SK-N-SH treated with all-trans-retinoic acid at 6 μM for 48 hours (cell line): ENCODE data around the gene CHKA.

Source experiments
- ATAC-seq: fragments of 200-7000 bp; cut with Tn5 transposase; 3 replicates; pipeline ENCODE4 v1.9.1; 2020; ENCODE audit warnings: mild to moderate bottlenecking, moderate library complexity
- ARNTL ChIP-seq: fragments of 450-650 bp; formaldehyde crosslinking; IDR thresholded peaks from 2 replicates; pipeline ENCODE4 v1.5.0; 2020; ENCODE audit warnings: low read depth, mild to moderate bottlenecking, moderate library complexity, borderline replicate concordance
- BACH2 ChIP-seq: fragments of 250-450 bp; sonication (Bioruptor Pico); IDR thresholded peaks from 2 replicates; pipeline ENCODE4 v1.9.0; 2021; ENCODE audit warnings: mild to moderate bottlenecking, borderline replicate concordance
- CREB5 ChIP-seq: fragments of 250-450 bp; sonication (Bioruptor Pico); IDR thresholded peaks from 2 replicates; pipeline ENCODE4 v1.5.1; 2020; ENCODE audit warnings: low read depth, mild to moderate bottlenecking, moderate library complexity
- CSRNP3 ChIP-seq: fragments of 250-450 bp; sonication (Bioruptor Pico); IDR thresholded peaks from 2 replicates; pipeline ENCODE4 v1.5.1; 2021; ENCODE audit warnings: mild to moderate bottlenecking, moderate library complexity
- GLIS3 ChIP-seq: fragments of 250-450 bp; sonication (Bioruptor Pico); IDR thresholded peaks from 2 replicates; pipeline ENCODE4 v1.5.0; 2020; ENCODE audit warnings: mild to moderate bottlenecking, moderate library complexity
- ISL1 ChIP-seq: fragments of 250-450 bp; sonication (Bioruptor Pico); IDR thresholded peaks from 2 replicates; pipeline ENCODE4 v2.1.2; 2022; ENCODE audit warnings: mild to moderate bottlenecking, moderate library complexity
- PATZ1 ChIP-seq: fragments of 250-450 bp; sonication (Bioruptor Pico); IDR thresholded peaks from 2 replicates; pipeline ENCODE4 v1.8.0; 2020; ENCODE audit warnings: mild to moderate bottlenecking, moderate library complexity, borderline replicate concordance
- PPARA ChIP-seq: fragments of 250-450 bp; sonication (Bioruptor Pico); IDR thresholded peaks from 2 replicates; pipeline ENCODE4 v1.5.0; 2020; ENCODE audit warnings: mild to moderate bottlenecking, borderline replicate concordance
- RARB ChIP-seq: fragments of 250-450 bp; sonication (Bioruptor Pico); IDR thresholded peaks from 2 replicates; pipeline ENCODE4 v1.8.0; 2021; ENCODE audit warnings: mild to moderate bottlenecking, moderate library complexity
- TCF4 ChIP-seq: fragments of 250-450 bp; sonication (Bioruptor Pico); IDR thresholded peaks from 2 replicates; pipeline ENCODE4 v1.8.0; 2021; ENCODE audit warnings: mild to moderate bottlenecking, moderate library complexity, borderline replicate concordance
- TOX ChIP-seq: fragments of 250-450 bp; sonication (Bioruptor Pico); IDR thresholded peaks from 2 replicates; pipeline ENCODE4 v1.8.0; 2021; ENCODE audit warnings: mild to moderate bottlenecking, moderate library complexity, borderline replicate concordance
- ZC3H10 ChIP-seq: fragments of 250-450 bp; sonication (Bioruptor Pico); IDR thresholded peaks from 2 replicates; pipeline ENCODE4 v1.5.1; 2021; ENCODE audit warnings: mild to moderate bottlenecking, moderate library complexity
- ZFP30 ChIP-seq: fragments of 450-650 bp; formaldehyde crosslinking; IDR thresholded peaks from 2 replicates; pipeline ENCODE4 v1.5.0; 2022; ENCODE audit warnings: mild to moderate bottlenecking, moderate library complexity
- ZNF565 ChIP-seq: fragments of 450-650 bp; formaldehyde crosslinking; conservative IDR thresholded peaks from 2 replicates; pipeline ENCODE4 v1.5.0; 2020; ENCODE audit warnings: low read depth, mild to moderate bottlenecking, moderate library complexity
- ZNF8 ChIP-seq: fragments of 450-650 bp; formaldehyde crosslinking; IDR thresholded peaks from 2 replicates; pipeline ENCODE4 v1.5.0; 2020; ENCODE audit warnings: mild to moderate bottlenecking, moderate library complexity
- TF ChIP-seq, protein P1 (sequence below): fragments of 250-450 bp; sonication (Bioruptor Pico); IDR thresholded peaks from 2 replicates; pipeline ENCODE4 v1.5.0; 2020; ENCODE audit warnings: mild to moderate bottlenecking, moderate library complexity
- TF ChIP-seq, protein P2 (sequence below): fragments of 250-450 bp; sonication (Bioruptor Pico); IDR thresholded peaks from 2 replicates; pipeline ENCODE4 v1.8.0; 2021; ENCODE audit warnings: low read depth, mild to moderate bottlenecking, moderate library complexity, borderline replicate concordance

The CHKA gene

DNA sequence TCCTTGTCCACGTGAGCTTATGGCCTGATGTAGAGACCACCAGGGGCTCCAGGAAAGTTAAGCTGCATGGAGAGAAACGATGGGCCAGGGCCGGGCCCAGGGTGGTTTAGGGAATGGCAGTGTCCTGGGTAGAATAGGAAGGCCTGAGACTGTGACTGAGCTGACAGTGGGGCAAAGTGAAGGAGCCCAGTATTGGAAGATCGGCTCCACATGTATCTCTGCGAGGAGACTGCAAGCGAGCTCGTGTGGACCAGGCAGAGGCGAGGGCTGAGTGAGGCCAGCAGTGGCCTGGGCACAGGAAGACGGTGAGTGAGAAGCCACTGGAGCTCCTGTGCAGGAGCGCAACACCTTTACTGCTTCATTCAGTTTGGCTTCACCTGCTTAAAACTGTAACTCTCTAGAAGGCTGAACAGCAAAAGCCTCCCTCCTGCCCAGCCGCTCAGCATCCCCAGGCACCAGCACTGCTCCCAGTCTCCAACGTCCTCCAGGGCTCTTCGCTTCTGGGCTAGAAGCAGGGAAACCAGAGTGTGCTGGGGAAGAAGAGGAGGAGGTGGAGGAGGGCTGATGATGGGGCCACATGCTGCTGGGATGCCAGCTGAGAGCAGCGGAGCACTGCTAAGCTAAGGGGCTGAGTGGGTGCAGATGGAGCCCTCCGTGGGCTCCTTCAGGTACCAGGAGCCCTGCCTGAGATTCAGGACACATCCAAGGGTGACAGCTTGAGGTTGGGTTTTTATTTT, 68.9 kb downstream of the CHKA start:
- ATAC-seq, result no peak
- TF ChIP-seq BACH2 (CRISPR knock-in tag) (no peak), ARNTL (CRISPR knock-in tag) (no peak), ZNF8 (CRISPR knock-in tag) (no peak)
- TF ChIP-seq, protein P1, sequence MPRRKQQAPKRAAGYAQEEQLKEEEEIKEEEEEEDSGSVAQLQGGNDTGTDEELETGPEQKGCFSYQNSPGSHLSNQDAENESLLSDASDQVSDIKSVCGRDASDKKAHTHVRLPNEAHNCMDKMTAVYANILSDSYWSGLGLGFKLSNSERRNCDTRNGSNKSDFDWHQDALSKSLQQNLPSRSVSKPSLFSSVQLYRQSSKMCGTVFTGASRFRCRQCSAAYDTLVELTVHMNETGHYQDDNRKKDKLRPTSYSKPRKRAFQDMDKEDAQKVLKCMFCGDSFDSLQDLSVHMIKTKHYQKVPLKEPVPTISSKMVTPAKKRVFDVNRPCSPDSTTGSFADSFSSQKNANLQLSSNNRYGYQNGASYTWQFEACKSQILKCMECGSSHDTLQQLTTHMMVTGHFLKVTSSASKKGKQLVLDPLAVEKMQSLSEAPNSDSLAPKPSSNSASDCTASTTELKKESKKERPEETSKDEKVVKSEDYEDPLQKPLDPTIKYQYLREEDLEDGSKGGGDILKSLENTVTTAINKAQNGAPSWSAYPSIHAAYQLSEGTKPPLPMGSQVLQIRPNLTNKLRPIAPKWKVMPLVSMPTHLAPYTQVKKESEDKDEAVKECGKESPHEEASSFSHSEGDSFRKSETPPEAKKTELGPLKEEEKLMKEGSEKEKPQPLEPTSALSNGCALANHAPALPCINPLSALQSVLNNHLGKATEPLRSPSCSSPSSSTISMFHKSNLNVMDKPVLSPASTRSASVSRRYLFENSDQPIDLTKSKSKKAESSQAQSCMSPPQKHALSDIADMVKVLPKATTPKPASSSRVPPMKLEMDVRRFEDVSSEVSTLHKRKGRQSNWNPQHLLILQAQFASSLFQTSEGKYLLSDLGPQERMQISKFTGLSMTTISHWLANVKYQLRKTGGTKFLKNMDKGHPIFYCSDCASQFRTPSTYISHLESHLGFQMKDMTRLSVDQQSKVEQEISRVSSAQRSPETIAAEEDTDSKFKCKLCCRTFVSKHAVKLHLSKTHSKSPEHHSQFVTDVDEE, result no peak

- peak; percentile 8; the same call in 1 of the 3 replicates for ATAC-seq
These were observed 69.7 kb downstream of the CHKA start for GRCh38 chr11:68051191-68052136.

DNA sequence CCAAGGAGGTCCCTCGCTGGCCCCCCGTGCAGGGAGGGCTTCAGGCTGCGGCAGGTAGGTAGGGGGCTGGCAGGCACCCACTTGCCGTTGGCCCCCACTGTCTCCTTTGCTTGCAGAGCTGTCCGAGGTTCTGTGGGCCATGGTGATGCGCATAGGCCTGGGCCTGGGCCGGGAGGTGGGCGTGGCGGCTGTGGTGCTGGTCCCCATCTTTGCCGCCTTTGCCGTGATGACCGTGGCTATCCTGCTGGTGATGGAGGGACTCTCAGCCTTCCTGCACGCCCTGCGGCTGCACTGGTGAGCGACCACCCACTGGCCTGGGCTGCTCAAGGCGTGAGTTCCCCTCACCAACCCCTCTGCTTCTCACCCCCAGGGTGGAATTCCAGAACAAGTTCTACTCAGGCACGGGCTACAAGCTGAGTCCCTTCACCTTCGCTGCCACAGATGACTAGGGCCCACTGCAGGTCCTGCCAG, 70.8 kb downstream of the CHKA start:
- TF ChIP-seq ZC3H10 (CRISPR knock-in tag) (no peak), PATZ1 (CRISPR knock-in tag) (no peak), GLIS3 (no peak), ISL1 (no peak), ZFP30 (CRISPR knock-in tag) (no peak), ARNTL (CRISPR knock-in tag) (no peak), PPARA (CRISPR knock-in tag) (no peak), RARB (CRISPR knock-in tag) (no peak), BACH2 (CRISPR knock-in tag) (no peak), ZNF565 (CRISPR knock-in tag) (no peak), CSRNP3 (CRISPR knock-in tag) (no peak), ZNF8 (CRISPR knock-in tag) (no peak), CREB5 (CRISPR knock-in tag) (no peak), TOX (no peak), TCF4 (CRISPR knock-in tag) (no peak)
- TF ChIP-seq, protein P1, result no peak
- TF ChIP-seq, protein P2, sequence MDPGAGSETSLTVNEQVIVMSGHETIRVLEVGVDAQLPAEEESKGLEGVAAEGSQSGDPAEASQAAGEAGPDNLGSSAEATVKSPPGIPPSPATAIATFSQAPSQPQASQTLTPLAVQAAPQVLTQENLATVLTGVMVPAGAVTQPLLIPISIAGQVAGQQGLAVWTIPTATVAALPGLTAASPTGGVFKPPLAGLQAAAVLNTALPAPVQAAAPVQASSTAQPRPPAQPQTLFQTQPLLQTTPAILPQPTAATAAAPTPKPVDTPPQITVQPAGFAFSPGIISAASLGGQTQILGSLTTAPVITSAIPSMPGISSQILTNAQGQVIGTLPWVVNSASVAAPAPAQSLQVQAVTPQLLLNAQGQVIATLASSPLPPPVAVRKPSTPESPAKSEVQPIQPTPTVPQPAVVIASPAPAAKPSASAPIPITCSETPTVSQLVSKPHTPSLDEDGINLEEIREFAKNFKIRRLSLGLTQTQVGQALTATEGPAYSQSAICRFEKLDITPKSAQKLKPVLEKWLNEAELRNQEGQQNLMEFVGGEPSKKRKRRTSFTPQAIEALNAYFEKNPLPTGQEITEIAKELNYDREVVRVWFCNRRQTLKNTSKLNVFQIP (CRISPR knock-in tag), result no peak
- no peak for ATAC-seq

More at GRCh38 chr11:68051191-68052136, 69.7 kb downstream of the CHKA start:
- TF ChIP-seq ZNF8 (CRISPR knock-in tag), result no peak
